ENCODE results near the gene RTL10. TPM values are rescaled to one million over a fixed set of nuclear protein-coding genes. Genes with fewer than 3 reads are reported as not detected.

RTL10 gene
- total RNA-seq, 1 donor from 2014 or later: 6.6 TPM

GRCh38 chr22:19887256-19887985 lies 32.7 kb upstream of the RTL10 start:
- no peak overlapping the region for H3K27ac ChIP-seq (replicated peaks)

GRCh38 chr22:19886605-19887255 lies 32.1 kb upstream of the RTL10 start:
- peaks cover 15% of the 10 kb centered on the region for H3K4me1 ChIP-seq
- no peak for TF ChIP-seq CTCF (IDR thresholded peaks at IDR 0.05; ENCODE audit: borderline replicate concordance)
- H3K27ac ChIP-seq (replicated peaks): no peak overlapping the region
- H3K9me3 ChIP-seq (replicated peaks): no peaks in the 10 kb centered on the region
- H3K4me3 ChIP-seq: no peak overlapping the region
- H3K27me3 ChIP-seq (ENCODE audit: low read depth): no peaks in the 10 kb centered on the region
- intact Hi-C loops (cut with micrococcal nuclease): no loop called here
- peak; percentile 17 for DNase-seq
- peaks cover 5% of the 10 kb centered on the region for H3K36me3 ChIP-seq

More at GRCh38 chr22:19887256-19887985, 32.7 kb upstream of the RTL10 start:
- no peak for TF ChIP-seq CTCF (IDR thresholded peaks at IDR 0.05; ENCODE audit: borderline replicate concordance)
- intact Hi-C loops (cut with micrococcal nuclease): no loop called here
- peak; percentile 7 for DNase-seq
- Histone ChIP-seq H3K36me3 (peaks cover 5% of the 10 kb centered on the region), H3K27me3 (ENCODE audit: low read depth) (no peaks in the 10 kb centered on the region), H3K4me1 (peaks cover 17% of the 10 kb centered on the region), H3K9me3 (replicated peaks) (no peaks in the 10 kb centered on the region), H3K4me3 (no peak overlapping the region)

- intact Hi-C loops (cut with micrococcal nuclease): no loop called here
Observed at GRCh38 chr22:19885841-19886592, 31.3 kb upstream of the RTL10 start.

GRCh38 chr22:19884954-19885751 lies 30.5 kb upstream of the RTL10 start:
- Histone ChIP-seq H3K4me1 (peaks cover 18% of the 10 kb centered on the region), H3K27me3 (ENCODE audit: low read depth) (no peaks in the 10 kb centered on the region), H3K9me3 (replicated peaks) (no peaks in the 10 kb centered on the region), H3K4me3 (no peak overlapping the region), H3K27ac (replicated peaks) (no peak overlapping the region), H3K36me3 (peaks cover 5% of the 10 kb centered on the region)
- intact Hi-C loops (cut with micrococcal nuclease): no loop called here
- TF ChIP-seq CTCF (IDR thresholded peaks at IDR 0.05; ENCODE audit: borderline replicate concordance): no peak
- DNase-seq: peak; percentile 3

More at GRCh38 chr22:19885841-19886592, 31.3 kb upstream of the RTL10 start:
- H3K27ac ChIP-seq (replicated peaks): no peak overlapping the region
- peaks cover 5% of the 10 kb centered on the region for H3K36me3 ChIP-seq
- TF ChIP-seq CTCF (IDR thresholded peaks at IDR 0.05; ENCODE audit: borderline replicate concordance): no peak
- H3K27me3 ChIP-seq (ENCODE audit: low read depth): no peaks in the 10 kb centered on the region
- DNase-seq: no peak
- H3K4me1 ChIP-seq: peaks cover 13% of the 10 kb centered on the region
- H3K4me3 ChIP-seq: no peak overlapping the region
- H3K9me3 ChIP-seq (replicated peaks): no peaks in the 10 kb centered on the region
